GM19240 (cell line): ENCODE results near the gene RAB11FIP3.
"Not testable (repeated sequence)": the region's sequence is repeated elsewhere in the genome, so short reads cannot be mapped to it uniquely, and the experiment has no call there.

Source experiments
- DNase-seq: peaks from one replicate; pipeline ENCODE4 v3.0.0; 2011; ENCODE audit warnings: low spot score; ENCODE audit not compliant: insufficient read length

Gene RAB11FIP3

GRCh38 chr16:425082-425718 lies at the start of gene RAB11FIP3:
RAB11FIP3 (plus strand) TSS chr16:425649; CDS start chr16:426007, 358 bp downstream.
- peak; percentile 96 for DNase-seq

DNA sequence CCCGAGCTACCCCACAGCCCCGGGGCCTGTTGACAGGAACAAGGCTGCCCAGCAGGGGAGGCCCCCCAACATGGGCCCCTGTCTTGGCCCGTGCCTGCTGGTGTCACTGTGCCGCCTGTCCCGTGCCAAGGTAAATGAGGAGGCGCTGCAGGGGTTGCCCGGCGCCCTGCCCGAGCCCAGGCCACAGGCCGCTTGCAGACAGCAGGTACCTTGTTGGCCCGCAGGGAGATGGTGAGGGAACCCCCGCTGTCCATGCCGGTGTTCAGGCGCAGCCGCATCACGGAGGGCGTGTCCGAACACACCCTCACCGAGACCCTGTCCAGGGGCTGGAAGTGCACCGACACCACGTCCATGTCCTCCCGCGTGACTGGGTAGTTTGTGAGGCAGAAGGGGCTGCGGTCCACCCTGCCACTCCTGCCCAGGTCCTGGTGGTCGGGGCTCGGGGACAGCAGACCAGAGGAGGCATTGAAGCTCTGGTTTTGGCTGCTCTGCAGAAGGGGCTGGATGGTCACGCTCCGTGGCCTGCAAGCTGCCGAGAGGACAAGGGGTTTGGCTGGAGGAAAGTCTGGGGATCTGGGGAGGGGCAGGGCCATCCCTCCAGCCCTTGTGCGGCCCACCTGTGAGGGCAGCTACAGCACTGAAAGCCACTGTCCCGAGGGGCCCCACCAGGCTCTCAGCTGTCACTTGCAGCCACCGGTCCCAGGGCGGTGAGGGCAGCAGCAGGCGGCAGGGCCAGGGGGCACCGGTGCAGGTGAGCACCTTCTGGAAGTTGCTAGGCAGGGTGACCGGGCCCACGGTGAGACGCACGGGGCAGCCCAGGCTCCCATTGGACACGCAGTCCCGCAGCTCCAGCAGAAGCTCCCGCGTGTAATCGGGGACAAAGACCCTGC lies 49.3 kb upstream of the RAB11FIP3 start:
- DNase-seq, result no peak

- DNase-seq, result no peak
These were observed 48.5 kb upstream of the RAB11FIP3 start for GRCh38 chr16:376817-377418.

DNA sequence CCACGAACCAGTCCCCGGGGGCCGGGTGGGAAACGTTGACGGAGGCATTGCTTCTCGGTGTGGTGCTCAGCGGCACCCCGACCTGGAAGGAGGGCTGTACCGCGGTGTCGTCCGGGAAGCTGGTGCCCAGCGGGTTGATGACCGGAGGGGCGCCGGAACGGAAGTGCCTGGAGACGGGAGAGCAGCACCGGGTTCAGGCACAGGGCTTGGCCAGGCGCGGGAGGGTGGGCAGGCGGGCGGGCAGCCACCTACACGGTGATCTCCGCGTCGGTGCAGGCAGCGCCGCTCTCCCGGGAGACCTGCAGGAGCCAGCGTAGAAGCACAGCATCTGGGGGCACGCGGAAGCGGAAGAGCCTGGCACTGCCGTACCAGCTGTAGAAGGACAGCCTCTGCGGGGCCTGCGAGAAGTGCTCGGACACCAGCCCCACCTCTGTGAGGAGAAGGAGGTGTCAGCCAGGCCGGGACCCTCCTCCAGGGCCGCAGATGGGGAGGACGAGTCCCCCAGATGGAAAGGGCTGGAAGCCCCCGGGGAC lies 48.0 kb upstream of the RAB11FIP3 start:
- no peak for DNase-seq

GRCh38 chr16:378113-378820 lies 47.2 kb upstream of the RAB11FIP3 start:
- not testable (repeated sequence) for DNase-seq

DNA sequence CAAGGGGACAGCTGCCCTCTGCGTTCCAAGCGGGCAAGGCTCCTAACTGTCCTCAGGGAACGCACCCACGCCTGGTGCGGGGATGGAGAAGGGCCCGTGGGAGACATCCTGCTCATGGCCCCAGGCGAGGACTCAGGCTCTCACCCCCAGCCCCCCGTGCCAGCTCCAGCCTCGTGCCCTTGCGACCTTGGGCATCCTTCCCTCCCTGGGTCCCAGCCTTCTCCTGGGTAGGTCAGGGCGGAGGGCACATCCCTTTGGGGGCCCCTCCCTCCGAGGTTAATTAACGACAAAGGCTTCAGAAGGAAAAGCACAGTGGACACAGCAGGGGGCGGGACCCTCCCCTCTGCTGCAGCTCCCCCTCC lies 46.6 kb upstream of the RAB11FIP3 start:
- no peak for DNase-seq

DNA sequence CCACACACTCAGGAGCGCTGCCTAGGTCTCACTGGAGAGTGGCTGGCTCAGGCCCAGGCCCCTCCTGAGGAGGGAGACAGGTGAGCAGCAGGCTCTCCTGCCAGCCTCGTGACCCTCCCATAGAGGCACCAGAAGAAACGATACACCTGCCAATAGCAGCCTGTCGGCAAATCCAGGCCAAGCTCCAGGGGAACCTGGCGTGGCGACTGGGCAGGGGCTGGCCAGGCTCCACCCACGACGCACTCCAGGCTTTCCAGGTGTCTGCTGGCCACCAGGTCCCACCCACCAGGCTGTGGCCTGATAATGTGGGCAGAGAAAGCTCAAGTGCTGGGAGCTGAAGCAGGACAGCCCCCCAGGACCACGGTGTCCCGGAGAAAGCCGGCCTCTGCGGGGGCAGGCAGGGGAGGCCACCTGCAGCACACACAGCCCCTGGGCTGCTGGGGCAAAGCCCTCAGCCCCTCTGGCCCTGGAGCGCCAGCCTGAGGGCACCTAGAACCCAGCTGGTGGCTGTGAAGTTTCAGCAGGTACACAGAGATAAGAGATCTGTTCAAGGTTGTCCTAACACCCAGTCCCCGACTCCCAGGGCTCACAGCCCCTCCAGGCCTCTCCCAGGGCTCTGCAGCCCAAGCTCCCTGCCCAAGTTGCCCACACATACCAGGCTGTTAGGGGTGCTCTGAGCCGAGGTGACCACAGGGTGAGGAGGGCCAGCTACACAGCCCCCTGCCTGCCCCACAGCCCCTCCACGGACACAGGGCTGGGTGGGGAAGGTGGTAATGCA lies 46.1 kb upstream of the RAB11FIP3 start:
- DNase-seq, result no peak

GRCh38 chr16:379961-380761 lies 45.3 kb upstream of the RAB11FIP3 start:
- no peak for DNase-seq

GRCh38 chr16:380762-381011 lies 44.8 kb upstream of the RAB11FIP3 start:
- DNase-seq, result no peak

DNA sequence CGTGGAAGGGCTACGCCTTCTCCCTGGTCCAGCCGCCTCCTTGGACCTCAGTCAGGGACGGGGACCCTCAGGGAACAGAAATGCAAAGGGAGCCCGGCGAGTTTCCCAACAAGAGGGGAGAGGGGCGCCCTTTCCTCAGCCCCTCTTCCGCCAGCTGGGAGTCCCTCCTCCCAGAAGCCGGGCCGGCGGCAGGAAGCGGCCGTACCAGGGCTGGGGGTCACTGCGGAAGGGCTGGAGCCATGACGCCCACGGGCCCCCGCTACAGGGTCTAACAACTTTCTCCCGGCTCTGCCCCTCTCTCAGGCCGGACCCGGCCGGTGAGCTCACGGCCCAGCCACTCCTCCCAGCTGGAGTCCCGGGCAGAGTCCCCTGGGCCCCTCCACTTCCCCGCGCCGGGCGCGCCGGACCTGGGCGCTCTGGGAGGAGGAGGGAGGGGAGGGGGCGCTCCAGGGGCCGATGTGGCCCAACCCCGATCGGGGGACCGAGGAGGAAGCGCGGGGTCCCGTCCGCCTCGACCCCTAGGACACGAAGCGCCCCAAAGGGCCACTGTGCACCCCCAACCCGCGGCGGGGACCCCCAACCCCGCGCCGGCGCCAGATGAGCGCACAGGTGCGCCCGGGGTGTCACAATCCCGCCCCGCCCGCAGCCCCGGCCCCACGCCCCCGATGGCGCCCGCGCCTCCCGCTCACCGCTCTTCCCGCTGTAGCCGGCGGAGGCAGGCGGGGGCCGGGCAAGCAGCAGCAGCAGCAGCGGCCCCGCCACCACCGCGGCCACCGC lies 44.2 kb upstream of the RAB11FIP3 start:
- DNase-seq, result no peak

DNA sequence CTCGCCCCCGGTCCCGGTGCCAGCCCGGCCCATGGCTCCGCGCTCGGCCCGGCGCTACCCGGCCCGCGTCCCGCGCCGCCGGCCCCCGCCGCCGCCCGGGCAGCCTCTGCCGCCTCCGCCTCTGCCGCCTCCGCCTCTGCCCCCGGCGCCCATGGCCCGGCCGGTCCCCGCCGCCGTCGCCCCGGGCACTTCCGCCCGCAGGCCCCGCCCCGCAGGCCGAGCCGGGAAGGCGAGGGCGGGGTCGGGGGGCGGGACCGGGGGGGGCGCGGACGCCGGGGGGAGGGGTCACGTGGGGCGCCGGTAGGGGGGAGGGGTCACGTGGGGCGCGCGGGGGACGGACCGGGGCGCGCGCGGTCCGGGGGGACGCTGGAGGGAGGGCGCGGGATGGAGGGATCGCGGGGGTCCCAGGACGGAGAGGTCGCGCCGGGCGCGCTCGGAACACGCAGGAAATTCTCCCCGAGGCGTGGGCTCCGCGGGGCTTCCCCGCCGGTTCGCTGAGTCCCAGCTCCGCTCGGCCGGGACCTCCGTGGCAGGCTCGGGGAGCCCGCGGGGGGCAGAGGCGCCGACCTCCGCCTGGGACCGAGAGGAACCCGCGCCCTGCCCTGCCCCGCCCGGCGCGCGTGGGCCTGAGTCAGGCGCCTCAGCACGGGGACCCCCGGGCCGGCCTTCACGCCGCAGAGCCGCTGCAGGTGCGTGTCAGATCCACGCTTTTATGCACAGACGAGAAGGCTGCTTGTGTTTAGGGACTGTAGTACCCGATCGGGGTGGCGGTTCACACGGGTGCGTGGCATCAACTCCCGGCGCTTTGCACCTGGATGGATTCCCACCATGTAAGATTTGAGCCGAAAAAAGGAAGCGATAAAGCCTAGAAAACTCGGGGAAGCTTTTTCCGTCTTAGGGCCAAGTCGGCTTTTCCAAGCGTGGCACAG lies 43.4 kb upstream of the RAB11FIP3 start, which contains the start of gene PGAP6:
Gene PGAP6 (minus strand): TSS at position 190 of the 929 bp plus-strand sequence. CDS start 157 bp downstream, at position 33.
- peak; percentile 79 for DNase-seq

DNA sequence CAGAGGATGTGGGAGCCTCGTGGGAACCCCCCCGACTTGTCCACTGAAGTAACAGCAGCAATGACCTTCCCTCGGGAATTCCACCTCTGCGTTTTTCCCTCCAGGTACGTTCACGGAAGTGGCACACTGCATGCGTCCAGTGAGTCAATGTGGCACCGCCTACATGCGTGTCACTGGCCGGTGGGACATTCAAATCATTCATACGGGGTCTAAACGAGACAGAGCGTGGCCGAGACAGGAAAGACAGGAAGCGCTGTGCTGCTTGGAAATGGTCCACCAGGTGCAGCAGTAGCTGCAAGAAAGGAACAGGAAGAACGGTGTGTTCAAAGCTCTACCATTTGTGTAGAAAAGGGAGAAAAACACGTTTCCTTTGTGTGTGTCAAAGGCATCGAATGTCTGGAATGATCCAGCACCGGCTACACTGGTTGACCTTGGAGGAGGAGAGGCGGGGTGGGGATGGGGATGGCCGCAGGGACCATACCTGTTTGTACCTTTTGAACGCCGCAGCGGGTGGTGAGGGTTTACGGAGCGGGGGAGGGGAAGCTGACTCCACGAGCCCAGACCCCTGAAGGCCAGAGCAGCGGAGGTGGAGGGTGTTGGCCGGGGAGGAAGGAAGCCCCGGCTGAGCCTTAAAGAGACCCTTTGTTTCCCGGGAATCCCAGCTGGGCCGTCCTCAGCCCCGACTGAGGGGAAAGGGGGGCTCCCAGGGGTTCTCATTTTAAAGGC lies 42.0 kb upstream of the RAB11FIP3 start:
- DNase-seq, result no peak

- no peak for DNase-seq
These were observed 38.8 kb upstream of the RAB11FIP3 start for GRCh38 chr16:386641-387156.

GRCh38 chr16:387761-388666 lies 37.4 kb upstream of the RAB11FIP3 start:
- not testable (repeated sequence) for DNase-seq

GRCh38 chr16:389352-389751 lies 36.1 kb upstream of the RAB11FIP3 start:
- DNase-seq, result no peak

GRCh38 chr16:391885-392335 lies 33.5 kb upstream of the RAB11FIP3 start:
- DNase-seq, result peak; percentile 55
